H7 (cell line): ENCODE measurements around the gene ZBTB34. TPM values are rescaled to one million over a fixed set of nuclear protein-coding genes. Genes with fewer than 3 reads are reported as not detected.

ENCODE experiments used
- DNase-seq: peaks from one replicate; pipeline ENCODE4 v3.0.0; 2012
- H3K27me3 ChIP-seq: 2 replicates; pipeline ENCODE4 v1.6.0; 2011; ENCODE audit warnings: mild to moderate bottlenecking, low read length; ENCODE audit not compliant: control insufficient read depth, insufficient read depth
- H3K36me3 ChIP-seq: replicated peaks from 2 replicates; pipeline ENCODE4 v1.5.1; 2011; ENCODE audit warnings: low read length; ENCODE audit not compliant: control insufficient read depth, insufficient read depth
- H3K4me3 ChIP-seq: 2 replicates; pipeline ENCODE4 v1.5.1; 2011; ENCODE audit warnings: low read depth, mild to moderate bottlenecking, control low read depth, low read length, moderate library complexity; ENCODE audit not compliant: insufficient read depth
- total RNA-seq: library from RNA; depleted of rRNA; stranded (reverse); fragments of >200 nt; shearing (Covaris generic); gene quantifications from 2 replicates; pipeline ENCODE4 v1.2.3, GENCODE V29; 2014

Gene ZBTB34
- total RNA-seq, 1 experiment from 2014 or later = 11.2 TPM

- peaks cover 1% of the 10 kb centered on the region; the same call in 1 of the 2 replicates for H3K27me3 ChIP-seq
- H3K36me3 ChIP-seq = no peaks in the 10 kb centered on the region
- H3K4me3 ChIP-seq = no peak overlapping the region
- DNase-seq = no peak
Measured at GRCh38 chr9:126854734-126855133, 5.7 kb upstream of the ZBTB34 start.

GRCh38 chr9:126856326-126856877 lies 4.0 kb upstream of the ZBTB34 start:
- Histone ChIP-seq H3K27me3 (peaks cover 1% of the 10 kb centered on the region; the same call in 1 of the 2 replicates), H3K4me3 (no peak overlapping the region), H3K36me3 (no peaks in the 10 kb centered on the region)
- peak; percentile 60 for DNase-seq

GRCh38 chr9:126857261-126857960 lies 3.0 kb upstream of the ZBTB34 start:
- Histone ChIP-seq H3K27me3 (peaks cover 1% of the 10 kb centered on the region; the same call in 1 of the 2 replicates), H3K4me3 (no peak overlapping the region), H3K36me3 (no peaks in the 10 kb centered on the region)
- DNase-seq = no peak

DNA sequence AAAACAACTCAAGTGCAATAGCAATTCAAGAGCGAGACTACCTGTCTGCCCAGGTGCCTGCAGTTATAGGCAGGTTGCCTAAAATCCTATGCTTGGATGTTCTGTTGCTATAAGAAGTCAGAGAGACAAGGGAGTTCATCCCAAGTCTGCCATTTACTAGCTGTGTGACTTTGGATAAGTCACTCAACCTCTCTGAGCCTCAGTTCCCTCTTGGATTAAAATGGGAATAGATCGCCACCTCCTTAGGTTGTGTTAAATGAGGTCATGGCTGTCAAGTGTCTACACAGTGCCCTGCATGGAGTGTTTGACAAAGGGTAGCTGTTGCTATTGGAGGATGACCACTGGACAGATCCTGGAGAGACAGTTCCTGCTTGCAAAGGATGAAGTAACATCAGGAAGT lies 1.3 kb upstream of the ZBTB34 start:
- Histone ChIP-seq H3K36me3 (no peaks in the 10 kb centered on the region), H3K4me3 (no peak overlapping the region), H3K27me3 (peaks cover 1% of the 10 kb centered on the region; the same call in 1 of the 2 replicates)
- DNase-seq = no peak

DNA sequence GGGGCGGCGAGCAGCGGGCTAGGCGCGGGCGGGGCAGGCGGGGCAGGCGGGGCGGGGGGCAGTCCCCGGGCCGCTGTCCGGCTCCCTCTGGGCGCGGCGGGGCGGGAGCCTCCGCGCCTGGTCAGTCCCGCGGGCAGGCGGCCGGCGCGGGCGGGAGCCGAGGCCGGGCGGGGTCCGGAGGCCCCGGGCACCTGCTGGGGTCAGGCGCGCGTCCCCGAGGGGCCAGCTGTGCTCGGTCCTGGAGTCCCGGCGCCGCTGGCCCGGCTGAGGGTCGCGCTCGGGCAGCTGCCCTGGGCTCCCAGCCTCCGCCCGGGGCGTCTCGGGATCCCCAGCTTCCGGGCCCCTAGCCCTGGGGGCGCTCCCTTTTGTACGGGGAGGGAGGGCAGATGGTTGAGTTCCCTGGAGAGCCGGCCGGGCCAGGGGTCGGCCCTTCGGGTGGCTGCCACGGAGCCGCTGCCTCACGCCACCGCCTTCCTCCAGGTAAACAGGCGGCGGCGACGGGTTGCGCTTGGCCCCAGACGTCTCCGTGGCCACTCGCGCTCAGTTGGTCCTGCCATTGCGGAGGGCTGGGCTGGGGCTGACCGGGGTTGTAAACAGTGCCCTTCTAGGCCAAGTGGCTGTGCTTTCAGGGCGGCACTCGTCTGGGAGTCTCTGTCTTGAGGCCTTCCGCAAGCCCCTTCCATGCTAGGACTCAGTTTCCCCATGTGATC lies 473 bp downstream of the ZBTB34 start:
- DNase-seq = no peak
- Histone ChIP-seq H3K27me3 (peaks cover 1% of the 10 kb centered on the region; the same call in 1 of the 2 replicates), H3K36me3 (no peaks in the 10 kb centered on the region; the same call in 1 of the 2 replicates), H3K4me3 (peak overlapping the region; percentile 82)

DNA sequence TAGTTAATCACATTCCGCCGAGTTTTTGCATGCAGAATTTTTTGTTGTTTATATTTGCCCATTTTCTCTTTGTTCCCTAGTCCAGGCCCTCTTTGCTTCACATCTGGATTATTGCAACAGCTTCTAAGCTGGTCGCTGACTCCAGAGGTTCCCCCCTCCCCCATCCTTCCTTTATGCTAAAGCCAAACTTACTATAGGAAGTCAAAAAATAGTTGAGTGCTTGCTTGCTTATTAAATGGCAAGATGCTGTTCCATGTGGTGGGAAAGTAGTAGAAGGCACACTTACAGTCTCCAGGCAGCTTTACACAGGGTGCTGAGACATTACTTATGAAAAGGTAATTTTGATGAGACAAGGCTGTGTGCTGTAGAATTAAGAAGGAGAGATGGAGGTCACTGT lies 1.3 kb downstream of the ZBTB34 start:
- peak overlapping the region; percentile 82 for H3K4me3 ChIP-seq
- H3K36me3 ChIP-seq = no peaks in the 10 kb centered on the region; the same call in 1 of the 2 replicates
- DNase-seq = no peak
- H3K27me3 ChIP-seq = peaks cover 1% of the 10 kb centered on the region; the same call in 1 of the 2 replicates

GRCh38 chr9:126862104-126862761 lies 1.8 kb downstream of the ZBTB34 start:
- Histone ChIP-seq H3K4me3 (peak overlapping the region; percentile 82; the same call in 1 of the 2 replicates), H3K36me3 (no peaks in the 10 kb centered on the region; the same call in 1 of the 2 replicates), H3K27me3 (peaks cover 1% of the 10 kb centered on the region; the same call in 1 of the 2 replicates)
- DNase-seq = peak; percentile 52

DNA sequence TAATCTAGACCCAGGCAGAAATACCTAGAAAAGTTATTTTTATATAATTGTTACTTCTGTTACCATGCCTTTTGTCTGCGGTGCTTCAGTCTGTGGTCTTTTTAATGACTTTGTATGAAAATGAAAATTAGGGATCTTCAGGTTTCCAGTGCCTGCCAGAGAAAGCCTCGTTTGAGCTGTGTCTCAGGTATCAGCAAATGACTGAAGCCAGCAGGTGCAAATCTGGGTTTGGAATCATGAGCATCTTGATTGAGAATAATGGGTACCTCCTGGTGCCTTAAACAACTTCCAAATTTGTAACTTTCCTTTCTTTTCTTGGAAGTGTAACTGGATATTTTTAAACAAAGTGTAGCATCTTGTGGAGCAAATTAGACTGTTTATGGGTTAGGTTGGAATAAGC lies 4.3 kb downstream of the ZBTB34 start:
- no peak for DNase-seq
- H3K4me3 ChIP-seq = no peak overlapping the region
- no peaks in the 10 kb centered on the region for H3K27me3 ChIP-seq
- H3K36me3 ChIP-seq = peaks cover 1% of the 10 kb centered on the region

GRCh38 chr9:126869368-126869767 lies 8.9 kb downstream of the ZBTB34 start:
- Histone ChIP-seq H3K27me3 (no peaks in the 10 kb centered on the region), H3K4me3 (no peak overlapping the region), H3K36me3 (peaks cover 1% of the 10 kb centered on the region)
- no peak for DNase-seq

DNA sequence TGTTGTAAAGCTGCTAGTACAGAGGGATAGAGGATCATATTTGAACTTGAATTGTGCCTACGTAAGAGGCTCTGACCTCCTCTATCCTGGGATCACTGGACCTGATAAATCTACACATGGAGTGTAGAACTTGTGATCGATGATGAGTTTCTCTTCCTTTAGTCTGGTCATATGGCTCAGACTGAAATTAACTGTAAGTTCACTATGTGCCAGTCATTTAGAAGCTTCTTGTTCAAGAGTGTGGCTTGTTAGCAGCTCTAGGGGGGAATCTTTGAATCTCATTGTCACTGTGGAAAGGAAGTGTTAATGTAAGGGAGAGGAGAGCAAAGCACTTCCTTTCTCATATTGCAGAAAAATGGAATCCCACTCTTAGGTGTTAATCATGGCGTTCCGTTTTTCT lies 12.1 kb downstream of the ZBTB34 start:
- no peak for DNase-seq
- Histone ChIP-seq H3K27me3 (no peaks in the 10 kb centered on the region), H3K4me3 (no peak overlapping the region), H3K36me3 (peaks cover 1% of the 10 kb centered on the region; the same call in 1 of the 2 replicates)

GRCh38 chr9:126874546-126875314 lies 14.3 kb downstream of the ZBTB34 start:
- no peak overlapping the region for H3K4me3 ChIP-seq
- DNase-seq = no peak
- no peaks in the 10 kb centered on the region; the same call in none of the 2 replicates for H3K36me3 ChIP-seq
- H3K27me3 ChIP-seq = no peaks in the 10 kb centered on the region

- DNase-seq = no peak
- Histone ChIP-seq H3K27me3 (no peaks in the 10 kb centered on the region), H3K4me3 (no peak overlapping the region), H3K36me3 (peaks cover 8% of the 10 kb centered on the region)
Measured at GRCh38 chr9:126875756-126876510, 15.5 kb downstream of the ZBTB34 start.

DNA sequence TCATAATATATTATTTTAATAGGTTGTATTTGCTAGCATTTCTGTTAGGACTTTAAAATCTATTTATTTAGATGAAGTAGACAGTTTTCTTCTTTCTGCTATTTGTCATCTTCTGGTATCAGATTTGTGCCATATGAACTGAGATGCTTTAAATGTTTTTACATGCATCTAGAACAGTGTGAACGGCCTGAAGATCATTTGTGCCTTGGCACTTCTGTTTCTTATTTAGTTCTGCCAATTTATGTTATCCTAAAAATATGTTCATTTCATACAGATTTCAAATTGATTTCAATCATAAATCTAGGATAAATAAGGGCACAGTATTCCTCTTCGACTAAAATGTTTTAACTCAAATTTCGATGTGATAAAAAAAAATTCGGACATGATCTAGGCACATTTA lies 16.1 kb downstream of the ZBTB34 start:
- DNase-seq = no peak
- Histone ChIP-seq H3K36me3 (peaks cover 8% of the 10 kb centered on the region), H3K4me3 (no peak overlapping the region), H3K27me3 (no peaks in the 10 kb centered on the region)
